H9 (cell line): Measurements from ENCODE around the gene SFRP5. TPM values are rescaled to one million over a fixed set of nuclear protein-coding genes. Genes with fewer than 3 reads are reported as not detected.

Experiments
- DNase-seq: peaks from one replicate; pipeline ENCODE4 v3.0.0-alpha.2; 2017
- H2AFZ ChIP-seq: one replicate; pipeline ENCODE4 v1.6.1; 2013; ENCODE audit warnings: mild to moderate bottlenecking, low read length, control low read depth, moderate library complexity
- H2AK5ac ChIP-seq: 2 replicates; pipeline ENCODE4 v1.6.1; 2013; ENCODE audit warnings: low read length, control low read depth, mixed read lengths; ENCODE audit not compliant: insufficient read length
- H2BK120ac ChIP-seq: one replicate; pipeline ENCODE4 v1.6.1; 2013; ENCODE audit warnings: low read depth, mild to moderate bottlenecking, low read length, control low read depth, inconsistent platforms; ENCODE audit not compliant: poor library complexity, severe bottlenecking
- H2BK12ac ChIP-seq: 2 replicates; pipeline ENCODE4 v1.6.1; 2013; ENCODE audit warnings: low read length, control low read depth, mixed read lengths, low read depth; ENCODE audit not compliant: insufficient read length
- H2BK15ac ChIP-seq: 2 replicates; pipeline ENCODE4 v1.6.1; 2013; ENCODE audit warnings: low read depth, low read length, control low read depth
- H2BK20ac ChIP-seq: one replicate; pipeline ENCODE4 v1.6.1; 2013; ENCODE audit warnings: low read depth, mild to moderate bottlenecking, low read length, control low read depth, inconsistent platforms; ENCODE audit not compliant: poor library complexity, severe bottlenecking
- H2BK5ac ChIP-seq: 2 replicates; pipeline ENCODE4 v1.6.1; 2013; ENCODE audit warnings: low read length, control low read depth, mixed read lengths; ENCODE audit not compliant: insufficient read length
- H3K14ac ChIP-seq: 2 replicates; pipeline ENCODE4 v1.6.1; 2013; ENCODE audit warnings: low read length, control low read depth; ENCODE audit not compliant: insufficient read depth
- H3K18ac ChIP-seq: 2 replicates; pipeline ENCODE4 v1.6.1; 2013; ENCODE audit warnings: low read depth, mild to moderate bottlenecking, mixed read lengths, low read length, control low read depth; ENCODE audit not compliant: insufficient read length
- H3K23ac ChIP-seq: 2 replicates; pipeline ENCODE4 v1.6.1; 2013; ENCODE audit warnings: low read length, control low read depth, mixed read lengths, low read depth; ENCODE audit not compliant: insufficient read length
- H3K23me2 ChIP-seq: 2 replicates; pipeline ENCODE4 v1.6.1; 2013; ENCODE audit warnings: low read depth, mild to moderate bottlenecking, mixed read lengths, low read length, control low read depth; ENCODE audit not compliant: insufficient read length, poor library complexity, severe bottlenecking
- H3K27ac ChIP-seq: 2 replicates; pipeline ENCODE4 v1.5.1; 2013; ENCODE audit warnings: low read length, control low read depth, mixed read lengths, low read depth; ENCODE audit not compliant: insufficient read length
- H3K27me3 ChIP-seq: 2 replicates; pipeline ENCODE4 v1.6.1; 2013; ENCODE audit warnings: low read length, control low read depth, inconsistent platforms; ENCODE audit not compliant: insufficient read depth
- H3K4ac ChIP-seq: 2 replicates; pipeline ENCODE4 v1.6.1; 2013; ENCODE audit warnings: low read depth, mild to moderate bottlenecking, control low read depth, inconsistent platforms, low read length, moderate library complexity
- H3K4me1 ChIP-seq: 2 replicates; pipeline ENCODE4 v1.6.1; 2013; ENCODE audit warnings: low read length, control low read depth, inconsistent platforms; ENCODE audit not compliant: insufficient read depth
- H3K4me2 ChIP-seq: 2 replicates; pipeline ENCODE4 v1.6.1; 2013; ENCODE audit warnings: low read length, control low read depth, mixed read lengths; ENCODE audit not compliant: insufficient read length, insufficient read depth
- H3K56ac ChIP-seq: 2 replicates; pipeline ENCODE4 v1.6.1; 2013; ENCODE audit warnings: low read depth, mild to moderate bottlenecking, mixed read lengths, low read length, control low read depth; ENCODE audit not compliant: insufficient read length
- H3K79me1 ChIP-seq: 2 replicates; pipeline ENCODE4 v1.6.1; 2013; ENCODE audit warnings: low read depth, mild to moderate bottlenecking, moderate library complexity, low read length, control low read depth, inconsistent platforms; ENCODE audit not compliant: insufficient read depth, poor library complexity, severe bottlenecking
- H3K79me2 ChIP-seq: 2 replicates; pipeline ENCODE4 v1.6.1; 2013; ENCODE audit warnings: low read length, control low read depth, inconsistent platforms; ENCODE audit not compliant: insufficient read depth
- H3K9ac ChIP-seq: 2 replicates; pipeline ENCODE4 v1.6.1; 2013; ENCODE audit warnings: low read length, control low read depth, mixed read lengths; ENCODE audit not compliant: insufficient read length; ENCODE audit errors: extremely low read depth
- H3K9me3 ChIP-seq: one replicate; pipeline ENCODE4 v1.6.1; 2013; ENCODE audit warnings: low read depth, low read length, inconsistent platforms; ENCODE audit not compliant: control insufficient read depth
- H3T11ph ChIP-seq: one replicate; pipeline ENCODE4 v1.6.1; 2013; ENCODE audit warnings: mild to moderate bottlenecking, low read length, control low read depth, inconsistent platforms
- H4K20me1 ChIP-seq: one replicate; pipeline ENCODE4 v1.6.1; 2013; ENCODE audit not compliant: control insufficient read depth, insufficient read length, insufficient read depth
- H4K5ac ChIP-seq: 2 replicates; pipeline ENCODE4 v1.6.1; 2013; ENCODE audit warnings: low read depth, mild to moderate bottlenecking, mixed read lengths, low read length, control low read depth; ENCODE audit not compliant: insufficient read length
- H4K8ac ChIP-seq: replicated peaks from 2 replicates; pipeline ENCODE4 v1.6.1; 2013; ENCODE audit warnings: low read length, control low read depth, mixed read lengths, low read depth; ENCODE audit not compliant: insufficient read length
- H4K91ac ChIP-seq: 2 replicates; pipeline ENCODE4 v1.6.1; 2013; ENCODE audit warnings: low read depth, mild to moderate bottlenecking, moderate library complexity, mixed read lengths, low read length, control low read depth; ENCODE audit not compliant: insufficient read length
- H3K27ac Mint-ChIP-seq, 3 experiments: 2 replicates in 2 of 3; 3 replicates in 1 of 3; pipeline ENCODE4 v1.8.0; 2020 to 2021; ENCODE audit warnings: mixed read lengths in 3 of 3, mild to moderate bottlenecking in 1 of 3, moderate library complexity in 1 of 3
- H3K27me3 Mint-ChIP-seq: 2 replicates; pipeline ENCODE4 v1.8.0; 2021; ENCODE audit warnings: low read depth, mild to moderate bottlenecking, moderate library complexity, mixed read lengths
- H3K36me3 Mint-ChIP-seq, 3 experiments: 2 replicates in 2 of 3; 3 replicates in 1 of 3; pipeline ENCODE4 v1.8.0; 2020 to 2021; ENCODE audit warnings: low read depth in 3 of 3, mixed read lengths in 3 of 3; ENCODE audit not compliant: insufficient read depth in 1 of 3
- H3K4me1 Mint-ChIP-seq, 2 experiments: 2 replicates each; pipeline ENCODE4 v1.8.0; 2020; ENCODE audit warnings: mixed read lengths in 2 of 2
- H3K4me3 Mint-ChIP-seq, 2 experiments: 2 replicates in 1 of 2; 3 replicates in 1 of 2; pipeline ENCODE4 v1.8.0; 2020 to 2021; ENCODE audit warnings: mild to moderate bottlenecking in 2 of 2, mixed read lengths in 2 of 2, moderate library complexity in 1 of 2
- H3K9me3 Mint-ChIP-seq, 2 experiments: 2 replicates in 1 of 2; 3 replicates in 1 of 2; pipeline ENCODE4 v1.8.0; 2020; ENCODE audit warnings: mild to moderate bottlenecking in 2 of 2, mixed read lengths in 2 of 2, moderate library complexity in 1 of 2
- WGBS: extraction: QIAGEN DNeasy Blood & Tissue Kit; methylation state at CpG from one replicate; pipeline ENCODE4 v1.1.7; 2013; ENCODE audit warnings: missing lambda C conversion rate, low lambda C conversion rate, mixed read lengths; ENCODE audit not compliant: insufficient read length; ENCODE audit errors: extremely low coverage; 5-methylcytosine and 5-hydroxymethylcytosine counted together
- total RNA-seq: library from RNA; stranded (reverse); gene quantifications from 2 replicates; pipeline ENCODE4 v1.2.1, GENCODE V29; 2021
- TF ChIP-seq, protein P1 (sequence below): fragments of 200-600 bp; sonication (generic); conservative IDR thresholded peaks from 3 replicates; pipeline ENCODE4 v1.8.0; 2021; ENCODE audit warnings: antibody characterized with exemption, mild to moderate bottlenecking

Gene SFRP5
- total RNA-seq, 1 experiment from 2014 or later: 1.7 TPM

DNA sequence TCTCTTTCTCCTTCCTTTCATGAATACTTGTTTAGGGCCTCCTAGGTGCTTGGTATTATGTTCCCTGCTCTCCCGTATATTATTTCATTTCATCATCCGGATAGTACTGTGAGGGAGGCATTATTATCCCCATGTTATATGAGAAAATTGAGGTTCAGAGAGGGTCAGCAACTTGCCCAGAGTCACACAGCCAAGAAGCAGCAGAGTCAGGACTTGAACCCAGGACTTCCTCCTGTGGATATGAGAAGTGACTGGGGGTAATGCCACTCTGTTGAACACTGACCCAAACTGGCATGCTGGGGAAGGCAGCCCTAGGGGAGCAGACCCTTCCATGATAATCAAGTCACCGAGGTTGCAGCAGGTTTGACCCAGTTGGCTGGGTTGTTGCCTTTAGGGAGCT is 8.2 kb upstream of the SFRP5 start:
- Mint-ChIP-seq H3K27ac (no peak overlapping the region), H3K4me1 (peaks cover 23 to 38% of the 10 kb centered on the region in 2 experiments), H3K36me3 (no peaks in the 10 kb centered on the region), H3K4me3 (no peak overlapping the region), H3K27me3 (peaks cover 7% of the 10 kb centered on the region), H3K9me3 (no peaks in the 10 kb centered on the region)
- Histone ChIP-seq H3K9ac (no peak overlapping the region), H3K27me3 (no peaks in the 10 kb centered on the region), H3K18ac (no peak overlapping the region), H3K79me1 (no peaks in the 10 kb centered on the region), H2AFZ (no peak overlapping the region), H3K27ac (no peak overlapping the region), H4K20me1 (no peaks in the 10 kb centered on the region), H3K4me1 (peaks cover 1% of the 10 kb centered on the region; the same call in 1 of the 2 replicates), H2BK12ac (no peak overlapping the region), H2BK20ac (no peak overlapping the region), H4K91ac (no peak overlapping the region), H3K4ac (no peak overlapping the region), H2BK120ac (no peak overlapping the region), H3K14ac (no peak overlapping the region), H2AK5ac (no peak overlapping the region), H3T11ph (no peak overlapping the region), H4K8ac (no peak overlapping the region), H3K79me2 (no peaks in the 10 kb centered on the region), H4K5ac (no peak overlapping the region), H3K23ac (no peak overlapping the region), H3K9me3 (no peaks in the 10 kb centered on the region), H2BK5ac (no peak overlapping the region), H2BK15ac (no peak overlapping the region), H3K56ac (no peak overlapping the region), H3K23me2 (no peaks in the 10 kb centered on the region), H3K4me2 (no peak overlapping the region)
- no CpG with 5 or more reads among the region's 3 CpGs for WGBS
- TF ChIP-seq, protein P1, sequence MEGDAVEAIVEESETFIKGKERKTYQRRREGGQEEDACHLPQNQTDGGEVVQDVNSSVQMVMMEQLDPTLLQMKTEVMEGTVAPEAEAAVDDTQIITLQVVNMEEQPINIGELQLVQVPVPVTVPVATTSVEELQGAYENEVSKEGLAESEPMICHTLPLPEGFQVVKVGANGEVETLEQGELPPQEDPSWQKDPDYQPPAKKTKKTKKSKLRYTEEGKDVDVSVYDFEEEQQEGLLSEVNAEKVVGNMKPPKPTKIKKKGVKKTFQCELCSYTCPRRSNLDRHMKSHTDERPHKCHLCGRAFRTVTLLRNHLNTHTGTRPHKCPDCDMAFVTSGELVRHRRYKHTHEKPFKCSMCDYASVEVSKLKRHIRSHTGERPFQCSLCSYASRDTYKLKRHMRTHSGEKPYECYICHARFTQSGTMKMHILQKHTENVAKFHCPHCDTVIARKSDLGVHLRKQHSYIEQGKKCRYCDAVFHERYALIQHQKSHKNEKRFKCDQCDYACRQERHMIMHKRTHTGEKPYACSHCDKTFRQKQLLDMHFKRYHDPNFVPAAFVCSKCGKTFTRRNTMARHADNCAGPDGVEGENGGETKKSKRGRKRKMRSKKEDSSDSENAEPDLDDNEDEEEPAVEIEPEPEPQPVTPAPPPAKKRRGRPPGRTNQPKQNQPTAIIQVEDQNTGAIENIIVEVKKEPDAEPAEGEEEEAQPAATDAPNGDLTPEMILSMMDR: no peak
- no peak for DNase-seq
